ENCODE results near the gene LCN1. TPM values are rescaled to one million over a fixed set of nuclear protein-coding genes. Genes with fewer than 3 reads are reported as not detected.

The LCN1 gene
- total RNA-seq, 1 donor from 2014 or later: not detected

DNA sequence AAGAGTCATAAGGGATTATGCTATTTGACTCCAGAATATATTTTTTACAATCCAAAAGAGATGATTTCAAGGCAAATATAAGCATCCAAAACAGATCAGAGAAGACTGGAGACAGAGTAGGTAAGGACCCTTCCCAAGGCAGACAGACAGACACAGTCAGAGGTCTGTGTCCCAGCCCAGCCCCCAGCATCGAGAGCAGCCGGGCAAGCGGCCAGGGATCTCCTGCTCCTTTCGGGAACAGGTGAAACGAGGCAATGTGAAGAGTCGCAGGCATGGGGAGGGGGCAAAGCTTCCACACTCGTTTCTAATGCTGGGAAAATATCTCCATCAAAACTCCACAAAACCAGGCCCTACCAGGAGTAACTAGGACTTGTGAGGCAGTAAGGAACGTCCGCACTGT, 46.1 kb downstream of the LCN1 start:
- DNase-seq (ENCODE audit: low spot score): no peak

DNA sequence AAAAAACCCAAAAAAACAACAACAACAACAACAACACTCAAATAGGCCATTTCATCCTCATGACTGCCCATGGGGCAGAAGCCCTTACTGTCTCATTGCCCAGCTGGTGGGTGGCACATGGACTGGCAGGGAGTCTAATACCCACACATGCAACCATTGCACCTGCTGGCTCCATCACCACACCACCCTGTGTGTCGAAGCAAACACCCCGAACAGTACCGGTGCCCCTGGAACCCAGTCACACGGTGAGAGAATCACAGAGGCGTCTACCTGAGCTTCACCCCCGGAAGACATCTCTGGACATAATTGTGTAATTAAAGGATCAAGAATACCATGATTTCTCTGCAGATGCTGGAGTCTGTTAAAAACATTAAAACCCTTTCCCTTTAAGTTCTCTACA, 46.8 kb downstream of the LCN1 start:
- no peak for DNase-seq (ENCODE audit: low spot score)

DNA sequence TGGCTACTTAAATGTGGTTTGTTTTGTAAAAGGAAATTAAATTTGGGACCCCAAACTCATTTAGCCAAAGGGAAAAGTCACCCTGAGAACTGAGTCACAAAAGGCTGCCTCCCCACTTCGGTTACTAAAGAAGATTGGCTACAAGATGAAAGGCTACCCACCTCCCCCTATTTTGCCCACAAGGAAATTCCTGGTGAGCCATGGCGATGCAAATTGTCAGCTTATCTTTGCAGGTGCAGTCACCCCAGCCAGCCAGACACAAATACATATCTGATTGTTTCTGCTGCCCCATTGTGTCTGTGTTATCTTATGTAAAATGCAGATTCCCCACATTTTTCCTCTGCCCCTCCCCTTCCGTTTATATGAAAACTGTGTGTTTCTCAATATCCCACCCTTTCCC, 49.2 kb downstream of the LCN1 start:
- no peak for DNase-seq (ENCODE audit: low spot score)

DNA sequence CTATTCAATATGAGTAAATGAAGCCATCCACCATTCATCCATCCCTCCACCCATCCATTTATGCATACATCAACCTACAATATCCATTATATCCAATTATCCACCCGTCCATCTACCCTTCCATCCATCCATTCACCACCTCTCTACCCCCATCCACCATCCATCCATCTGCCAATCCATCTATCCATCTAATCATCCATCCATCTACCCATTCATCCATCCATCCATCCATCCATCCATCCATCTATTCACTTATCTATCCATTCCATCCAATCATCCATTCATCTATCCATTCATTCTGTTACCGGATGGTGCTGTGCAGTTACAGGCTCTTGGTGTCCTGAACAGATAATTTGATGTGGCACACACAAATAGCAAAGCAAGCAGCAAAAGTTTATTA, 51.0 kb downstream of the LCN1 start:
- no peak for DNase-seq (ENCODE audit: low spot score)

DNA sequence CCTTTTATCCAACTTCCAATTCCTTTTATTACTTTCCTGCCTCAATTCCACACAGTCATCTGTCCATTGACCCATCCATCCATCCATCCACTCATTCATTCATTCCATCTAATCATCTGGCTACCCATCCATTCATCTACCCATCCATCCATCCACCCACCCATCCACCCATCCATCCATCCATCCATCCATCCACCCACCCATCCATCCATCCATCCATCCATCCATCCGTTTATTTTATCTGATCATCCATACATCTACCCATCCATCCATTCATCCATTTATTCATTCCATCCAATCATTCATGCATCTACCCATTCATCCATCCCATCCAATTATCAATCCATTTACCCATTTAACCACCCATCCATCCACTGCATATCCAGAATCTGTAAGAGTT, 51.9 kb downstream of the LCN1 start:
- no peak for DNase-seq (ENCODE audit: low spot score)

DNA sequence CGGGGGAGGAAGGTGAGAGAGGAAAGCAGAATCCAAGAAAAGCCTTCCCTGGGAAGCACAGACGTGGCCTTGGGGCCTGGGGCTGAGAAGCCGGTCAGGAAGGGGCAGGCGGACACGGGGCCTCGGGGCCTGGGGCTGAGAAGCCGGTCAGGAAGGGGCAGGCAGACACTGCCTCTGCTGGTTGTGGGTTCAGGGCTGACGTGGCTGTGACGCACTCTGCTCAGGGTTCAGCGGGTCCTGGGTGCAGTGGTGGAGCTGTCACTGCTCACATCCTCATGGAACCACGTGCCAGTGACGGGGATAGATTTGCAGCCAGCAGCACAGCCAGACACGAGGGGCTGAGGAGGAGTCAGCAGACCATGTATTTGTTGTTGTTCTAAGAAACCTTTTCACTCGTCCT, 53.1 kb downstream of the LCN1 start:
- DNase-seq (ENCODE audit: low spot score): no peak

DNA sequence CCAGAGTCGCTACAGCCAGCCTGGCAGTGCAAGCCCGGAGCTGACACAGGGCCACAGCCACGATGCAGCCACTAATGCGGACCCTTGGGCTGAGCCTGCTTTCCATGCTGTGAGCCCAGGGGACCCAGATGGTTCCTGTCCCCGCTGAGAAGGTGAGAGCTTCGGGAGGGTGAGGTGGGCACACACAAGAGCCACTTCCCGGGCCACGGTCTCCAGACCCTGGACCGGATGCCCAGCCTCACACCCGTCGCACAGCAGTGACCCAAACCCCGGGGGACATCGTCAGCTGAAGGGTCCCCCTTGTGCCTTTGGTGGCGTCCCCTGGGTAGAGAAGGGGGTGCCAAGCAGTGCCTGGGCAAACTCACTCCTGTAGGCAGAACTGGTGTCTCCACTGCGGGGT, 53.7 kb downstream of the LCN1 start:
- no peak for DNase-seq (ENCODE audit: low spot score)

Other genes with a start within 250 kb of the LCN1 start
- gene PPP1R26, start 41.7 kb upstream of the LCN1 start, total RNA-seq (ENCODE audit: insufficient read depth, low replicate concordance): 14.7 TPM
- gene MRPS2, start 20.8 kb upstream of the LCN1 start, total RNA-seq (ENCODE audit: insufficient read depth, low replicate concordance): 18.8 TPM
- not detected for gene OBP2A, start 24.7 kb downstream of the LCN1 start, total RNA-seq (ENCODE audit: insufficient read depth, low replicate concordance)
- gene PAEP, start 40.3 kb downstream of the LCN1 start, total RNA-seq (ENCODE audit: insufficient read depth, low replicate concordance): not detected
- not detected for gene GLT6D1, start 118.1 kb downstream of the LCN1 start, total RNA-seq (ENCODE audit: insufficient read depth, low replicate concordance)
- gene LCN9, start 141.9 kb downstream of the LCN1 start, total RNA-seq (ENCODE audit: insufficient read depth, low replicate concordance): not detected
- not detected for gene SOHLH1, start 178.0 kb downstream of the LCN1 start, total RNA-seq (ENCODE audit: insufficient read depth, low replicate concordance)
- 3.6 TPM for gene KCNT1, start 180.7 kb downstream of the LCN1 start, total RNA-seq (ENCODE audit: insufficient read depth, low replicate concordance)

Data from umbilical cord (tissue), 2 donors.